GM12864 (cell line): Measurements from ENCODE around the gene SELPLG.

Source experiments
- DNase-seq: peaks from one replicate; pipeline ENCODE4 v3.0.0-alpha.2; 2011; ENCODE audit warnings: low read depth
- H3K4me3 ChIP-seq: 2 replicates; pipeline ENCODE4 v1.5.1; 2011; ENCODE audit warnings: mild to moderate bottlenecking, low read depth, low read length, control low read depth
- CTCF ChIP-seq: IDR thresholded peaks from 2 replicates; pipeline ENCODE4 v1.5.1; 2011; ENCODE audit warnings: low read depth, mild to moderate bottlenecking, moderate library complexity, low read length, control low read depth, inconsistent platforms; ENCODE audit errors: missing control alignments

The SELPLG gene

GRCh38 chr12:108629824-108630476 lies 3.7 kb downstream of the SELPLG start:
- no peak for TF ChIP-seq CTCF
- H3K4me3 ChIP-seq: no peak overlapping the region; the same call in 1 of the 2 replicates
- no peak for DNase-seq

- peak overlapping the region; percentile 60 for H3K4me3 ChIP-seq
- no peak for DNase-seq
- TF ChIP-seq CTCF: no peak
Observed at GRCh38 chr12:108629151-108629550, 4.5 kb downstream of the SELPLG start.

- TF ChIP-seq CTCF: no peak
- no peak overlapping the region for H3K4me3 ChIP-seq
- no peak for DNase-seq
Observed at GRCh38 chr12:108627134-108627920, 6.4 kb downstream of the SELPLG start.

- H3K4me3 ChIP-seq: no peak overlapping the region
- no peak for DNase-seq
- TF ChIP-seq CTCF: no peak
Observed at GRCh38 chr12:108625228-108625627, 8.5 kb downstream of the SELPLG start.

- DNase-seq: no peak
- no peak for TF ChIP-seq CTCF
- H3K4me3 ChIP-seq: no peak overlapping the region
Observed at GRCh38 chr12:108623577-108623976, 10.1 kb downstream of the SELPLG start.

GRCh38 chr12:108622921-108623514 lies 10.7 kb downstream of the SELPLG start:
- no peak for TF ChIP-seq CTCF
- H3K4me3 ChIP-seq: no peak overlapping the region

GRCh38 chr12:108622421-108622820 lies 11.3 kb downstream of the SELPLG start:
- H3K4me3 ChIP-seq: no peak overlapping the region
- TF ChIP-seq CTCF: no peak
- no peak for DNase-seq

More at GRCh38 chr12:108622921-108623514, 10.7 kb downstream of the SELPLG start:
- no peak for DNase-seq
